HL-60 (cell line): ENCODE data around the gene TRIM63.

ENCODE experiments used
- GABPA ChIP-seq: IDR thresholded peaks from 2 replicates; pipeline ENCODE4 v1.6.1; 2012; ENCODE audit warnings: low read depth
- POLR2AphosphoS5 ChIP-seq: IDR thresholded peaks from 2 replicates; pipeline ENCODE4 v1.6.1; 2012; ENCODE audit warnings: low read depth
- SPI1 ChIP-seq: IDR thresholded peaks from 2 replicates; pipeline ENCODE4 v1.6.1; 2012; ENCODE audit warnings: low read depth, mild to moderate bottlenecking, borderline replicate concordance
- TF ChIP-seq, protein P1 (sequence below): IDR thresholded peaks from one replicate; pipeline ENCODE4 v1.5.1; 2011; ENCODE audit warnings: low read length, control low read depth, inconsistent platforms; ENCODE audit not compliant: insufficient read depth
- TF ChIP-seq, protein P2 (sequence below): IDR thresholded peaks from 2 replicates; pipeline ENCODE4 v1.6.1; 2012; ENCODE audit warnings: low read depth; ENCODE audit not compliant: insufficient replicate concordance

- TF ChIP-seq, protein P1, sequence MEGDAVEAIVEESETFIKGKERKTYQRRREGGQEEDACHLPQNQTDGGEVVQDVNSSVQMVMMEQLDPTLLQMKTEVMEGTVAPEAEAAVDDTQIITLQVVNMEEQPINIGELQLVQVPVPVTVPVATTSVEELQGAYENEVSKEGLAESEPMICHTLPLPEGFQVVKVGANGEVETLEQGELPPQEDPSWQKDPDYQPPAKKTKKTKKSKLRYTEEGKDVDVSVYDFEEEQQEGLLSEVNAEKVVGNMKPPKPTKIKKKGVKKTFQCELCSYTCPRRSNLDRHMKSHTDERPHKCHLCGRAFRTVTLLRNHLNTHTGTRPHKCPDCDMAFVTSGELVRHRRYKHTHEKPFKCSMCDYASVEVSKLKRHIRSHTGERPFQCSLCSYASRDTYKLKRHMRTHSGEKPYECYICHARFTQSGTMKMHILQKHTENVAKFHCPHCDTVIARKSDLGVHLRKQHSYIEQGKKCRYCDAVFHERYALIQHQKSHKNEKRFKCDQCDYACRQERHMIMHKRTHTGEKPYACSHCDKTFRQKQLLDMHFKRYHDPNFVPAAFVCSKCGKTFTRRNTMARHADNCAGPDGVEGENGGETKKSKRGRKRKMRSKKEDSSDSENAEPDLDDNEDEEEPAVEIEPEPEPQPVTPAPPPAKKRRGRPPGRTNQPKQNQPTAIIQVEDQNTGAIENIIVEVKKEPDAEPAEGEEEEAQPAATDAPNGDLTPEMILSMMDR = no peak
- TF ChIP-seq, protein P2, sequence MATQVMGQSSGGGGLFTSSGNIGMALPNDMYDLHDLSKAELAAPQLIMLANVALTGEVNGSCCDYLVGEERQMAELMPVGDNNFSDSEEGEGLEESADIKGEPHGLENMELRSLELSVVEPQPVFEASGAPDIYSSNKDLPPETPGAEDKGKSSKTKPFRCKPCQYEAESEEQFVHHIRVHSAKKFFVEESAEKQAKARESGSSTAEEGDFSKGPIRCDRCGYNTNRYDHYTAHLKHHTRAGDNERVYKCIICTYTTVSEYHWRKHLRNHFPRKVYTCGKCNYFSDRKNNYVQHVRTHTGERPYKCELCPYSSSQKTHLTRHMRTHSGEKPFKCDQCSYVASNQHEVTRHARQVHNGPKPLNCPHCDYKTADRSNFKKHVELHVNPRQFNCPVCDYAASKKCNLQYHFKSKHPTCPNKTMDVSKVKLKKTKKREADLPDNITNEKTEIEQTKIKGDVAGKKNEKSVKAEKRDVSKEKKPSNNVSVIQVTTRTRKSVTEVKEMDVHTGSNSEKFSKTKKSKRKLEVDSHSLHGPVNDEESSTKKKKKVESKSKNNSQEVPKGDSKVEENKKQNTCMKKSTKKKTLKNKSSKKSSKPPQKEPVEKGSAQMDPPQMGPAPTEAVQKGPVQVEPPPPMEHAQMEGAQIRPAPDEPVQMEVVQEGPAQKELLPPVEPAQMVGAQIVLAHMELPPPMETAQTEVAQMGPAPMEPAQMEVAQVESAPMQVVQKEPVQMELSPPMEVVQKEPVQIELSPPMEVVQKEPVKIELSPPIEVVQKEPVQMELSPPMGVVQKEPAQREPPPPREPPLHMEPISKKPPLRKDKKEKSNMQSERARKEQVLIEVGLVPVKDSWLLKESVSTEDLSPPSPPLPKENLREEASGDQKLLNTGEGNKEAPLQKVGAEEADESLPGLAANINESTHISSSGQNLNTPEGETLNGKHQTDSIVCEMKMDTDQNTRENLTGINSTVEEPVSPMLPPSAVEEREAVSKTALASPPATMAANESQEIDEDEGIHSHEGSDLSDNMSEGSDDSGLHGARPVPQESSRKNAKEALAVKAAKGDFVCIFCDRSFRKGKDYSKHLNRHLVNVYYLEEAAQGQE = no peak
- TF ChIP-seq POLR2AphosphoS5 = no peak
- TF ChIP-seq GABPA = no peak
- no peak for TF ChIP-seq SPI1
These were observed 35.7 kb downstream of the TRIM63 start for GRCh38 chr1:26031611-26032220.
